Psoas muscle (tissue), 8 donors: ENCODE data around the gene TEX19. TPM values are rescaled to one million over a fixed set of nuclear protein-coding genes. Genes with fewer than 3 reads are reported as not detected.

Source experiments
- ATAC-seq, 4 donors: fragments of 200-7000 bp; cut with Tn5 transposase; one replicate each; pipeline ENCODE4 v1.9.1; 2020; ENCODE audit warnings: moderate library complexity in 3 of 4, mild to moderate bottlenecking in 2 of 4
- DNase-seq, 2 donors: peaks; one replicate each; pipeline ENCODE4 v3.0.0-alpha.2; 2020
- H3K27ac ChIP-seq: fragments of 200-600 bp; one replicate; pipeline ENCODE4 v1.8.0; 2022
- H3K27me3 ChIP-seq, 3 donors: fragments of 200-600 bp in 1 of 3; one replicate each; pipeline versions ENCODE4 v1.6.1 to v1.8.0; 2013 to 2022; ENCODE audit warnings: low read length in 2 of 3, mild to moderate bottlenecking in 2 of 3, moderate library complexity in 1 of 3; ENCODE audit not compliant: insufficient read depth in 3 of 3
- H3K36me3 ChIP-seq, 2 donors: fragments of 200-600 bp in 1 of 2; one replicate each; pipeline versions ENCODE4 v1.6.1 to v1.8.0; 2013 to 2022; ENCODE audit warnings: low read depth in 1 of 2, mild to moderate bottlenecking in 1 of 2, moderate library complexity in 1 of 2; ENCODE audit not compliant: insufficient read depth in 1 of 2
- H3K4me1 ChIP-seq: fragments of 200-600 bp; one replicate; pipeline ENCODE4 v1.8.0; 2022
- H3K4me3 ChIP-seq: fragments of 200-600 bp; one replicate; pipeline ENCODE4 v1.8.0; 2022; ENCODE audit warnings: mild to moderate bottlenecking
- H3K9me3 ChIP-seq: fragments of 200-600 bp; one replicate; pipeline ENCODE4 v1.8.0; 2022
- WGBS, 3 donors: extraction: QIAGEN DNeasy Blood & Tissue Kit; methylation state at CpG; one replicate each; pipeline versions ENCODE4 v1.1.6 to v1.1.7; 2013; 5-methylcytosine and 5-hydroxymethylcytosine counted together
- intact Hi-C, 2 donors: fragments of 100-400 bp; cut with DNase I; formaldehyde crosslinking; loops; one replicate each; pipeline versions ENCODE4 v1.11.0 to v1.14.2; 2022
- polyA plus RNA-seq, 3 donors: library from polyadenylated mRNA; stranded (reverse); fragments of 200-250 nt; gene quantifications; one replicate each; pipeline ENCODE4 v1.2.3, GENCODE V29; 2013
- total RNA-seq, 4 donors: library from RNA; stranded (reverse); fragmentation: NEBNext Ultra II Directional in 2 of 4; extraction: Animal tissue kit (Norgen Biotek cat#: 25700) in 2 of 4; gene quantifications; one replicate each; pipeline versions ENCODE4 v1.2.1 to v1.2.4, GENCODE V29; 2021 to 2023
- TF ChIP-seq, protein P1 (sequence below): fragments of 200-600 bp; IDR thresholded peaks from one replicate; pipeline ENCODE4 v1.8.0; 2022; ENCODE audit warnings: antibody characterized with exemption
- donor health status: healthy with polysubstance abuse.
- donor health status: DM: no; HTN: no; CAD: no; lungs with moderate emphysema.
- donor health status: Bipolar disorder and iron deficiency.
- donor health status: healthy.
- donor health status: DM: yes; HTN: yes; CAD: no.
- donor health status: DM: no; HTN: no; CAD: no.
- donor health status: DM: no; HTN: no; CAD: no.
- donor health status: DM: yes; HTN: yes; CAD: no.

TEX19 gene
- total and polyA plus RNA-seq, 7 donors = 0.07 to 0.35 (median 0.17) TPM; not detected in 2

DNA sequence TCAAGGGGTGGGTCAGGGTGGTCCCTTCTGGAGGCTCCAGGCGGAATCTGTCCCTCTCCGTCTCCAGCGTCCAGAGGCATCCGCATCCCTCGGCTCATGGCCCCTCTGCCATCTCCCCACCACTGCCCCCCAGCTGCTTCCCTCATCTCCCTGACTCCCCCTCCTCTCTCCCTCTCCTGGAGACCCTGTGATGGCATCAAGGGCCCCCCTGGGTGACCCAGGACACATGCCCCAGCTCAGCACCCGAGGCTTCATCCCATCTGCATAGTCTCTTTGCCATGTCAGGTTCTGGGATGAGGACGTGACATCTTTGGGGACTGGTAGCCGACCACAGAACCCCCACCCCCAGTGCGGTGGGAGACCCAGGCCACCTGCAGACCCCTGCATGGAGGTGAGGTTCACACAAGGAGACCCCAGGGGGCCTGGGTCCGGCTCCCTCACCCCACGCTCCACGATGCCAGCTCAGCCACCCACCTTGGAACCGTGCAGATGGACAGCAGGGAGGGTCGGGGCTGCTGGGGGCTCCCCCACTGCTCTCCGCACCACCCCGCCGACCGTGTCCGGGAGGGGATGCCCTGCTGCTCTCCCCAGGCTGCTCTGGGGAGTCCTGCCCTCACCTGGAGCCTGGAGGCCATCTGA lies 29.2 kb upstream of the TEX19 start:
- intact Hi-C loops = loop anchor here in 1 of 2 donors (5.0 kb wide), 1 partner anchor 303 kb away; no protein-coding TSS in a partner anchor
- 49 to 58% (median 54%) methylated on average over 19 of the region's 19 CpGs for WGBS, 3 donors

DNA sequence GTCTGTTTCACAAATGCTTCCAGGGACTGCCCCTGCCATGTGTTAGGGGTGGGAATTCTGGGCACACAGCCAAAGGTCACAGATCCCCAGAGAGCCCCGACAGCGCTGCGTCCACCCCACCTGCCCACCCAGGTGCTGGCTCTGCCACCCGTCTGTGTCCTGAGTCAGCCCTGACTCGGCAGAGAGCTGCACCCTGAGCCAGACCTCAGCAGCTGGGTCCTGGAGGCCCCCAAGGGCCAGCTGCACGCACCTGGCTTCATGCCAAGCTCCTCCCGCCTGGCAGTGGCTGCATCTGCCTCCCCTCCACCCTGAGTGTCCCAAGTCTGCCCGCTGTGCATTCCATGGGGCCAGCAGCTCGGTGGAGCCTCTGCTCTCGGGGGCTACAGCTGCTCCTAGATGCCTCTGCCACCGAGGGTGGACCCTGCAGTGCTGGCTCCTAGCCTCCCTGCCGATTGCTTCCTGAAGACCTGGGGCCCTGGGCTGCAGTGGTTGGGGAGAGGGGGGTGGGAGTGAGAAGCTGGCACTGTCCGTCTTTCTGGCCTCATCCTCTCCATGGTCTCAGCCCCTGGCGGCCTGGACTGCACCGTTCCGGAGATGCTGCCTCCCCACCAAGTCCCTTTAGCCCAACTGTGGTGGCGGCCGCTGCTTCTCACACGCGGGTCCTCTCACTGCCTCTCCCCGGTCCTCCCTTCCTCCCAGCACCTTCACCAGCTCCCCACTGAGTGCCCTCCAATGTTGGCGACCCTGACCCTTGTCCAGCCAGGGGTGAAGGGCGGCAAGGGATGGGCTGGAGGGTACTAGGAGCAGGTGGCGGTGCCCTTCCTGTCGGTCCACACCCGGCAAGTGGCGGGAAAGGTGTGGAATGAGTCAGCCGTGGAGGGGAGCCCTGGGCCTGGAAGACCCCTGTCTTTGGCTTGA lies 28.5 kb upstream of the TEX19 start:
- TF ChIP-seq, protein P1, sequence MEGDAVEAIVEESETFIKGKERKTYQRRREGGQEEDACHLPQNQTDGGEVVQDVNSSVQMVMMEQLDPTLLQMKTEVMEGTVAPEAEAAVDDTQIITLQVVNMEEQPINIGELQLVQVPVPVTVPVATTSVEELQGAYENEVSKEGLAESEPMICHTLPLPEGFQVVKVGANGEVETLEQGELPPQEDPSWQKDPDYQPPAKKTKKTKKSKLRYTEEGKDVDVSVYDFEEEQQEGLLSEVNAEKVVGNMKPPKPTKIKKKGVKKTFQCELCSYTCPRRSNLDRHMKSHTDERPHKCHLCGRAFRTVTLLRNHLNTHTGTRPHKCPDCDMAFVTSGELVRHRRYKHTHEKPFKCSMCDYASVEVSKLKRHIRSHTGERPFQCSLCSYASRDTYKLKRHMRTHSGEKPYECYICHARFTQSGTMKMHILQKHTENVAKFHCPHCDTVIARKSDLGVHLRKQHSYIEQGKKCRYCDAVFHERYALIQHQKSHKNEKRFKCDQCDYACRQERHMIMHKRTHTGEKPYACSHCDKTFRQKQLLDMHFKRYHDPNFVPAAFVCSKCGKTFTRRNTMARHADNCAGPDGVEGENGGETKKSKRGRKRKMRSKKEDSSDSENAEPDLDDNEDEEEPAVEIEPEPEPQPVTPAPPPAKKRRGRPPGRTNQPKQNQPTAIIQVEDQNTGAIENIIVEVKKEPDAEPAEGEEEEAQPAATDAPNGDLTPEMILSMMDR = no peak
- H3K4me1 ChIP-seq = peaks cover 17% of the 10 kb centered on the region
- no peaks in the 10 kb centered on the region for H3K36me3 ChIP-seq
- H3K27ac ChIP-seq = no peak overlapping the region
- H3K27me3 ChIP-seq = peaks cover 0 to 53% (median 18%) of the 10 kb centered on the region in 3 donors
- ATAC-seq = peak in 3 of 4 donors; percentile 14 to 15 (median 14)
- H3K9me3 ChIP-seq = no peaks in the 10 kb centered on the region
- WGBS, 3 donors = 23 to 28% (median 26%) methylated on average over 23 to 28 of the region's 28 CpGs
- peak in 1 of 2 donors; percentile 75 for DNase-seq
- intact Hi-C loops = loop anchor here in 1 of 2 donors (5.0 kb wide), 1 partner anchor 303 kb away; no protein-coding TSS in a partner anchor
- no peak overlapping the region for H3K4me3 ChIP-seq

More for the DNA sequence above, 29.2 kb upstream of the TEX19 start:
- ATAC-seq (no peak), DNase-seq (no peak)
- Histone ChIP-seq H3K4me3 (no peak overlapping the region), H3K27me3 (peaks cover 0 to 50% (median 18%) of the 10 kb centered on the region in 3 donors), H3K27ac (no peak overlapping the region), H3K9me3 (no peaks in the 10 kb centered on the region), H3K4me1 (peaks cover 17% of the 10 kb centered on the region), H3K36me3 (no peaks in the 10 kb centered on the region)
- TF ChIP-seq, protein P1 = no peak

DNA sequence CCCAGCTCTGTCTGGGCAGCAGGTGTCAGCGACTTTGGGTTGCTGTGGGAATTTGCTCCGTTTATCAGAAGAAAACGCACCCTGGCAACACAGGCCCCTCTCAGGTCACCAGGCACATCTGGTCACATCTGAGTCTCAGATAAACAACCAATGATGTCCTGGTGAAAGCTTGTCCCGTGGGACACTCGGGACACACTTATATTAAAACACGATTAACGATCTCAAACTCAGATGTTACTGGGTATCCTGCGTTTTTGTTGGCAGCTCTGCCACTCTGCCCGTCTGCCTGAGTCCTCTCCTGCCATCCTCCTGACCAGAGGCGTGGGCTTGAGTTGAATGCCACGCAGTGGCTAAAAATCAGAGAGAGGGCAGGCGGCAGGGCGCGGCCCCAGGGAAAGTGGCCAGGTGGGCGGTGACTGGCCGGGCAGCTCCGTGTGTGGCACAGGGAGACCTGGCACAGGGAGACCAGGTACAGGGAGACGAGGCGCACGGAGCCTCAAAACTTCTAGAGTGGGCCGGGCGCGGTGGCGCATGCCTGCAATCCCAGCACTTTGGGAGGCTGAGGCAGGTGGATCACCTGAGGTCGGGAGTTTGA lies 27.6 kb upstream of the TEX19 start:
- WGBS, 3 donors = 80 to 84% (median 83%) methylated on average over 25 of the region's 25 CpGs
- no peak for DNase-seq
- H3K36me3 ChIP-seq = no peaks in the 10 kb centered on the region
- no peak overlapping the region for H3K27ac ChIP-seq
- TF ChIP-seq, protein P1 = no peak
- ATAC-seq = no peak
- H3K9me3 ChIP-seq = no peaks in the 10 kb centered on the region
- peaks cover 0 to 53% (median 18%) of the 10 kb centered on the region in 3 donors for H3K27me3 ChIP-seq
- peaks cover 17% of the 10 kb centered on the region for H3K4me1 ChIP-seq
- H3K4me3 ChIP-seq = no peak overlapping the region
- intact Hi-C loops = loop anchor here in 1 of 2 donors (5.0 kb wide), 1 partner anchor 304 kb away; no protein-coding TSS in a partner anchor

DNA sequence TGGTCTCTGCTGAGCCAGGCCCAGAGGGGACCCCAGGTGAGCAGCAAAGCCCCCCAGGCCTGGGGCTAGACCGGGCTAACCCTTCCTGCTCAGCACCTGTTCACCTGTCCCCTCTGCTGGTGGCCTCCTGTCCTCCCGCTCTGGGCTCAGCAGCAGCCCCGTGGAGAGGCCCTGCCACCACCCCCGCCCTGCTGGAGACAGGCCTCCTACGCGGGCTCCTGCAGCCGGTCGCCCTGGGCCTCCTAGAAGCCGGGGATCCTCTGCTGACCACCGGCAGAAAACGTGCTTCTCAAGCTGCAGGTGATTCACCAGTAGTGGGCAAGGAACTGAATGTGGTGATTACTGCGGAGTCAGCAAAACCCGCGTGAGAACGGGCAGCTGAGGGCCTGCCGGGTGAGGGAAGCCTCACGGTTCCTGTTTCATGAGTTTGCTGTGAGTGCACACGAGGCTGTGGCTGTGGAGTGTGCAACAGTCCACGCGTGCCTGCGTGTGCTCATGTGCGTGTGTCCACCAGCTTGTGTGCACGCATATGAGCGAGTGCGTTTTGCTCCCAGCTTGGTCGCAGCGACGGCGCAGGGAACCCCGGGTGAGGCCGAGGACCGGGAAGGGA lies 26.3 kb upstream of the TEX19 start:
- ATAC-seq (peak; percentile 15 to 44 (median 30)), DNase-seq (peak in 1 of 2 donors; percentile 49)
- Histone ChIP-seq H3K27ac (no peak overlapping the region), H3K27me3 (peaks cover 0 to 53% (median 18%) of the 10 kb centered on the region in 3 donors), H3K9me3 (no peaks in the 10 kb centered on the region), H3K4me3 (peak overlapping the region; percentile 63), H3K4me1 (peaks cover 17% of the 10 kb centered on the region), H3K36me3 (no peaks in the 10 kb centered on the region)
- intact Hi-C loops = loop anchor here in 1 of 2 donors (5.0 kb wide), 1 partner anchor 305 kb away; no protein-coding TSS in a partner anchor
- TF ChIP-seq, protein P1 = no peak
- WGBS, 3 donors = 31 to 50% (median 40%) methylated on average over 30 to 32 of the region's 32 CpGs
